Thyroid gland (tissue), 4 donors: Measurements from ENCODE around the gene VWA5B2.

Source experiments
- CTCF ChIP-seq, 6 experiments: fragments of 200-600 bp in 3 of 6; fragments of 450-650 bp in 3 of 6; sonication (generic) in 3 of 6; IDR thresholded peaks; one replicate each; pipeline ENCODE4 v1.5.1; 2016 to 2019; ENCODE audit warnings: antibody characterized with exemption in 6 of 6, mild to moderate bottlenecking in 2 of 6, inconsistent platforms in 1 of 6, moderate library complexity in 1 of 6
- POLR2A ChIP-seq, 2 donors: fragments of 450-650 bp; IDR thresholded peaks; one replicate each; pipeline ENCODE4 v1.6.1; 2017; ENCODE audit warnings: antibody characterized with exemption in 2 of 2, mild to moderate bottlenecking in 2 of 2, moderate library complexity in 1 of 2

GRCh38 chr3:184261270-184261853, 32.0 kb downstream of the VWA5B2 start, which contains the start of gene CAMK2N2:
- TF ChIP-seq CTCF (IDR thresholded peaks at IDR 0.05), result no peak
- no peak for TF ChIP-seq POLR2A (IDR thresholded peaks at IDR 0.05)
